ENCODE measurements around the gene TSPAN9.

DNA sequence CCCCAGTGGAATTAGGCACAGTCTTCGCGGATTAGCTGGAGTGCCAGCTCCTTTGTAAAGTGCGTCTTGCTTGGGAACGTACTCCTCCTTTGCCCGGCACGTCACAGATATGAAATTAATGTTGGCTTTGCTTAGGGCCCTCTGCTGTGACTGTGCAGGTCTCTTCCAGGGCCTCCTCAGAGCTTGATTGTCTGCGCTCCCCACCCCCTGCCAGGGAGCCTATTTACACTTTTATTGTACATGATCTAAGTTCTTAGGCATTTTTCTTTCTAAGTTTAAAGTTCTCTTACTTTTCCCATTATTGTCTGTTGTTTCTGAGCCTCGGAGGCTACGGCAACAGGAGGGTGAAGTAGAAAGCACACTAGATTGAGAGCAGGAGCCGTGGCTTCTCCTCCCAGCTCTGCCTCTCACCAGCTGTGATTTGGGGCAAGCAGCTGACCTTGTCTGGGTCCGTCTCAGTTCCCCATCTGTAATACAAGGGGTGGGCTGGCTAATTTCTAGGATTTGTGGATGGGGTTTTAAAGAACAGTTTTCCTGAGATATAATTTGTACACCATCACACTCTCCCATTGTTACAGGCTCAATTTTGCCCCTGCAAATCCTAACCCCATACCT, 81.8 kb downstream of the TSPAN9 start:
- no peak for TF ChIP-seq POLR2A (IDR thresholded peaks at IDR 0.05)
- TF ChIP-seq, protein P1, sequence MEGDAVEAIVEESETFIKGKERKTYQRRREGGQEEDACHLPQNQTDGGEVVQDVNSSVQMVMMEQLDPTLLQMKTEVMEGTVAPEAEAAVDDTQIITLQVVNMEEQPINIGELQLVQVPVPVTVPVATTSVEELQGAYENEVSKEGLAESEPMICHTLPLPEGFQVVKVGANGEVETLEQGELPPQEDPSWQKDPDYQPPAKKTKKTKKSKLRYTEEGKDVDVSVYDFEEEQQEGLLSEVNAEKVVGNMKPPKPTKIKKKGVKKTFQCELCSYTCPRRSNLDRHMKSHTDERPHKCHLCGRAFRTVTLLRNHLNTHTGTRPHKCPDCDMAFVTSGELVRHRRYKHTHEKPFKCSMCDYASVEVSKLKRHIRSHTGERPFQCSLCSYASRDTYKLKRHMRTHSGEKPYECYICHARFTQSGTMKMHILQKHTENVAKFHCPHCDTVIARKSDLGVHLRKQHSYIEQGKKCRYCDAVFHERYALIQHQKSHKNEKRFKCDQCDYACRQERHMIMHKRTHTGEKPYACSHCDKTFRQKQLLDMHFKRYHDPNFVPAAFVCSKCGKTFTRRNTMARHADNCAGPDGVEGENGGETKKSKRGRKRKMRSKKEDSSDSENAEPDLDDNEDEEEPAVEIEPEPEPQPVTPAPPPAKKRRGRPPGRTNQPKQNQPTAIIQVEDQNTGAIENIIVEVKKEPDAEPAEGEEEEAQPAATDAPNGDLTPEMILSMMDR (IDR thresholded peaks at IDR 0.05), result no peak

Data from testis (tissue), 2 donors.